ENCODE results near the gene NLRP10. TPM values are rescaled to one million over a fixed set of nuclear protein-coding genes. Genes with fewer than 3 reads are reported as not detected.

NLRP10 gene
- total RNA-seq, 4 donors from 2014 or later = not detected

- no peak for TF ChIP-seq POLR2A (IDR thresholded peaks at IDR 0.05)
- no peak for TF ChIP-seq CTCF (IDR thresholded peaks at IDR 0.05)
- no peaks in the 10 kb centered on the region for H3K27me3 ChIP-seq
- H3K4me1 ChIP-seq = no peaks in the 10 kb centered on the region
- no peak overlapping the region for H3K4me3 ChIP-seq
- no peak for DNase-seq
- no peak overlapping the region for H3K27ac ChIP-seq
- H3K9me3 ChIP-seq = no peaks in the 10 kb centered on the region
- H3K36me3 ChIP-seq = no peaks in the 10 kb centered on the region
Observed at GRCh38 chr11:7918141-7918540, 47.1 kb downstream of the NLRP10 start.

Small RNAs within 50 kb of the gene (small RNA-seq; reads per million reads assigned to genes)
- 0 reads per million in 2 donors for gene COX6CP5

Other genes starting within 250 kb of the NLRP10 start
- not detected for gene OR5P2, start 168.5 kb downstream of the NLRP10 start, total RNA-seq
- gene OR5P3, start 134.6 kb downstream of the NLRP10 start, total RNA-seq = not detected
- gene OR10A6, start 34.2 kb downstream of the NLRP10 start, total RNA-seq = not detected
- gene OR10A3, start 23.7 kb downstream of the NLRP10 start, total RNA-seq = not detected
- 100 to 1,000 TPM; 132 to 345 (median 190) TPM for gene EIF3F, start 21.9 kb upstream of the NLRP10 start, total RNA-seq
- gene TUB, start 115.8 kb upstream of the NLRP10 start, total RNA-seq = 10 to 100 TPM in 1 of 4 donors, 1 to 10 TPM in 2, under 1 TPM in 1; 0.18 to 11.6 (median 2.4) TPM
- gene RIC3, start 203.6 kb upstream of the NLRP10 start, total RNA-seq = 10 to 100 TPM in 1 of 4 donors, 1 to 10 TPM in 3; 2.8 to 26.4 (median 4.9) TPM